ENCODE data around the gene FBXL14.
"Not testable (repeated sequence)": the region's sequence is repeated elsewhere in the genome, so short reads cannot be mapped to it uniquely, and the experiment has no call there.

Gene FBXL14

DNA sequence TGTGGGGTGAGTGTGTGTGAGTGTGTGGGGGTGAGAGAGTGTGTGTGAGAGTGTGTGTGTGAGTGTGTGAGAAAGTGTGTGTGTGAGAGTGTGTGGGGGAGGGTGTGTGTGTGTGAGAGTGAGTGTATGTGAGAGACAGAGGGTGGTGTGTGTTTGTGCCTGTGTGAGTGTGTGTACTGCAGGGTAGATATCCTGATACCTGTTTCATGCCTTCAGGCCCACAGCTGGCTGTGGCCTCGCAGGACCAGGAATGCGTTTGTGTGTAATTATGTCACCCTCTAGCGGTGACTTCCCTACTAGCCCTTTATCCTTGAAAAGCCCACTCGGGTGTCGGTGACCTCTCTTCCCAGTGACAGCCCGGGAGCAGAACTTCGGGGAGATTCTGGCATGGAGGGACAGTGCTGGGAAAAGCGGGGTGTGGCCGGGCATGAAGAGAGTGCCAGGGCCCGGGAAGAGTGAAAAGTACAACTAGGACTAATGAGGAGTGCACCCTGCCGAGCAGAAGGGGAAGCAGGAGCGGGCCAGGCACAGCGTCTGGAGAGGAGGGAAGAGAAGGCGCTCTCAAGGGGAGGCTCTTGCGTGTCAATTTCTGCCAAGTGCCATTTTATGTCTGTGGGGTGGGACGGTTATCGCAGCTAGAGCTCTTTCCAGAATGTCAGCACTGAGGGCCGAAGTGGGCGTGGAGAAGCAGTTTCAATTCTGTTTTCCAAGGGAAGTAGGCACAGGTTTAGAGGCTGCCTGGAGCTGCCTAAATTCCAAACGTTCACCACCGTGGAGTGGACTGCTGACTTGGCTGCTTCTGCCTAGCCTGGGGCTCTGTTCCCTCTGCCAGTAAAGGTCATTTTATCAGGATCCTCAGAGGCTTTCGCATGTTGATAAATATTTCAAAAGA is 11.0 kb upstream of the FBXL14 start:
- peak overlapping the region; percentile 27 for H3K4me3 ChIP-seq (replicated peaks; ENCODE audit: low read depth, low read length)
- TF ChIP-seq, protein P1, sequence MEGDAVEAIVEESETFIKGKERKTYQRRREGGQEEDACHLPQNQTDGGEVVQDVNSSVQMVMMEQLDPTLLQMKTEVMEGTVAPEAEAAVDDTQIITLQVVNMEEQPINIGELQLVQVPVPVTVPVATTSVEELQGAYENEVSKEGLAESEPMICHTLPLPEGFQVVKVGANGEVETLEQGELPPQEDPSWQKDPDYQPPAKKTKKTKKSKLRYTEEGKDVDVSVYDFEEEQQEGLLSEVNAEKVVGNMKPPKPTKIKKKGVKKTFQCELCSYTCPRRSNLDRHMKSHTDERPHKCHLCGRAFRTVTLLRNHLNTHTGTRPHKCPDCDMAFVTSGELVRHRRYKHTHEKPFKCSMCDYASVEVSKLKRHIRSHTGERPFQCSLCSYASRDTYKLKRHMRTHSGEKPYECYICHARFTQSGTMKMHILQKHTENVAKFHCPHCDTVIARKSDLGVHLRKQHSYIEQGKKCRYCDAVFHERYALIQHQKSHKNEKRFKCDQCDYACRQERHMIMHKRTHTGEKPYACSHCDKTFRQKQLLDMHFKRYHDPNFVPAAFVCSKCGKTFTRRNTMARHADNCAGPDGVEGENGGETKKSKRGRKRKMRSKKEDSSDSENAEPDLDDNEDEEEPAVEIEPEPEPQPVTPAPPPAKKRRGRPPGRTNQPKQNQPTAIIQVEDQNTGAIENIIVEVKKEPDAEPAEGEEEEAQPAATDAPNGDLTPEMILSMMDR (IDR thresholded peaks at IDR 0.05; ENCODE audit: low read depth, low read length, missing control alignments): peak; percentile 77
- DNase-seq (ENCODE audit: extremely low read depth, low read depth): no peak

- no peak for DNase-seq (ENCODE audit: extremely low read depth, low read depth)
- TF ChIP-seq, protein P1 (IDR thresholded peaks at IDR 0.05; ENCODE audit: low read depth, low read length, missing control alignments): no peak
- H3K4me3 ChIP-seq (replicated peaks; ENCODE audit: low read depth, low read length): no peak overlapping the region
Measured at GRCh38 chr12:1604464-1604863, 10.1 kb upstream of the FBXL14 start.

DNA sequence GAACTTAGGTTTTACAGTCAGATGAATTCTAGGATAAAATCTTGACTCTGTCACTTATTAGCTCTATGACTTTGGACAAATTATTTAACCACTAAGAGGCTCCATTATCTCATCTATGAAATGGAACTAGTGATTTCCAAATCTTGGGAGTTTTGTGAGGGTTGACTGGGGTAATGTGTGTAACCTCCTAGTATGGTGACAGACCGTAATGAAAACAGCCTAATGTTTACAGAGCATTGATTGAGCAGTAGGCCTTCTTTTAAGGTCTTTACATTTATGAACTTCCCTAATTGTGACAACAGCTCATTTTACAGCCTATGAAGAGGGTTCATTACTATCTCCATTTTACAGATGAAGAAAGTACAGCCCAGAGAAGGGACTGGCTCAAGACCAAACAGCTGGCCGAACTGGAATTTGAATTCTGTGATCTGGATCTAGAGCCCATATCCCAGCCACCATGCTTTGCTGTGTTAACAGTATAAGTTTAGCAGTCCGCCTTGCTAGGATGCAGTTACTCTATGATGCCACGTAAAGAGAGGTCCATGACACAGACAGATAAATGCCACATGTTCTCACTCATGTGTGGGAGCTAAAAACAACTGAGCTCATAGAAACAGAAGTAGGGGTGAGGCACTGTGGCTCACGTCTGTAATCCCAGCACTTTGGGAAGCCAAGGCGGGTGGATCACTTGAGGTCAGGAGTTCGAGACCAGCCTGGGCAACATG is 9.1 kb upstream of the FBXL14 start:
- H3K4me3 ChIP-seq (replicated peaks; ENCODE audit: low read depth, low read length): no peak overlapping the region
- TF ChIP-seq, protein P1 (IDR thresholded peaks at IDR 0.05; ENCODE audit: low read depth, low read length, missing control alignments): no peak
- DNase-seq (ENCODE audit: extremely low read depth, low read depth): no peak

- not testable (repeated sequence) for H3K4me3 ChIP-seq (replicated peaks; ENCODE audit: low read depth, low read length); DNase-seq (ENCODE audit: extremely low read depth, low read depth)
Measured at GRCh38 chr12:1602706-1603105, 8.3 kb upstream of the FBXL14 start.

DNA sequence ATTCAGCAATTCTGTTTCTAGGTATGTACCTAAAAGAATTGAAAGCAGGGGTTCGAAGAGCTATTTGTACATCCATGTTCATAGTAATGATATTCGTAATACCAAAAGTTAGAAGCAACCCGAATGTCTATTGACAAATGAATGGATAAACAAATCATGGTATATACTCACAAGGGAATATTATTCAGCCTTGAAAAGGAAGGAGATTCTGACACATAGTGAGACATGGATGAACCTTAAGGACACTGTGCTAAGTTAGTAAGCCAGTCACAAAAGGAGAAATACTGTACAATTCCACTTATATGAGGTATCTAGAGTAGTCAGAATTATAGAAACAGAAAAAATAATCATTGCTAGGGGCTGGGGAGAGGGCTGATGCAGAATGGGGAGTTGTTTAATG is 4.4 kb upstream of the FBXL14 start:
- H3K4me3 ChIP-seq (replicated peaks; ENCODE audit: low read depth, low read length): no peak overlapping the region
- TF ChIP-seq, protein P1 (IDR thresholded peaks at IDR 0.05; ENCODE audit: low read depth, low read length, missing control alignments): no peak
- DNase-seq (ENCODE audit: extremely low read depth, low read depth): no peak

DNA sequence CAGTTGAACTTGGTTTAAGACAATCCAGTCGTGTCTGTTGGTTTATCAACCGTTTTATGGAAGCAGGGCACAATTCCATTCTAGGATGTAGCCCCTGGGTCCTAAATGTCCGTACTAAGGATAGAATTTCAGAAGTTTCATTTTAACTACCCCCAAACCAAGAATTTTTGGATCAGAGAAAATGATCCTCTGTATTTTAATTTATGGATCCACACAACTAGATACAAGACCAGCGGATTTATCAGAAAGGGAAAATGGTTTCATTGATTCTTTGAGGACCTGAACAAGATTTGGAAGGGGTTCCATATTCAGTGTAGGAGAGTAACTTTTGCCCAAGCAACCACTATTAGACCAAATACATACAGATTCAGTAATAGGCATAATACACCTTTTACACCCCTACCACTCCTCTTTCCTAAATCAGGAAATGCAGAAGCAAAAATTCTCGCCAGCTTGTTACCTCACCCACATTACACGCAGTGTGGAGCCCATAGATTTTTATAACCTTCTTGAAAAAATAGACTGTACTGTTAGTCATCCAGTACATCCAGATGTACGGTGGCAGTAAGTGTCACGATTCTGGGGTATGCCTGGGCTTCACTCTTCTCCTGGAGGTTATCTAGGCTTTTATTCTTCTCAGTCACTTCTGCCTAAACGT is 1.4 kb upstream of the FBXL14 start:
- TF ChIP-seq, protein P1 (IDR thresholded peaks at IDR 0.05; ENCODE audit: low read depth, low read length, missing control alignments): no peak
- peak overlapping the region; percentile 73 for H3K4me3 ChIP-seq (replicated peaks; ENCODE audit: low read depth, low read length)
- no peak for DNase-seq (ENCODE audit: extremely low read depth, low read depth)

Data from HFF-Myc (cell line).